Vagina (tissue), 2 donors: ENCODE measurements around the gene OVOL2.

Experiments used
- POLR2A ChIP-seq, 2 donors: fragments of 450-650 bp; IDR thresholded peaks; one replicate each; pipeline ENCODE4 v1.6.1; 2017; ENCODE audit warnings: antibody characterized with exemption in 2 of 2, mild to moderate bottlenecking in 2 of 2, moderate library complexity in 2 of 2
- POLR2AphosphoS5 ChIP-seq, 2 donors: sonication (generic); formaldehyde crosslinking; IDR thresholded peaks; one replicate each; pipeline ENCODE4 v1.9.0; 2017; ENCODE audit warnings: antibody characterized with exemption in 2 of 2, mild to moderate bottlenecking in 2 of 2, low read depth in 1 of 2; ENCODE audit not compliant: insufficient read depth in 1 of 2
- TF ChIP-seq, protein P1 (sequence below), 3 experiments: fragments of 450-650 bp in 2 of 3; fragments of 200-600 bp in 1 of 3; sonication (generic) in 1 of 3; IDR thresholded peaks; one replicate each; pipeline ENCODE4 v1.5.1; 2017 to 2019; ENCODE audit warnings: antibody characterized with exemption in 3 of 3, mild to moderate bottlenecking in 2 of 3, moderate library complexity in 2 of 3

DNA sequence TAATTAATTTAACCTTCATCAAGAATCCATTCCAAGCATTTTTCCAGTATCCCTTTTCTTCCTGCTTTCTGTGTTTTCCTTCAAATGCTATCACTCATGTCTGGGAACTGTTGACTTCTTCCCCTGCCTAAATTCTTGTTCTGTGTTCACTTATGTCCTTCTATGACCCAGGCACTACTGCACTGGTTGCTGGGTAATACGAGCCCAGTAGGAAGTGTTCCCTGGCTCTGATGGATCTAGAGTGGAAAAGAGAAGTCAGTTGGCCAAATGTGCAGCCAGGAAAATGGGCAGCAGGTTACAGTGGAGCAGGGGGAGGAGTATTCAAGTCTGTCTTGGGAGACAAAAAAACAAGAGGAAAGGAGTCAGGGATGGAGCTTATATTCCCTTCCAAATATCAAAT is 7.1 kb downstream of the OVOL2 start:
- TF ChIP-seq, protein P1, sequence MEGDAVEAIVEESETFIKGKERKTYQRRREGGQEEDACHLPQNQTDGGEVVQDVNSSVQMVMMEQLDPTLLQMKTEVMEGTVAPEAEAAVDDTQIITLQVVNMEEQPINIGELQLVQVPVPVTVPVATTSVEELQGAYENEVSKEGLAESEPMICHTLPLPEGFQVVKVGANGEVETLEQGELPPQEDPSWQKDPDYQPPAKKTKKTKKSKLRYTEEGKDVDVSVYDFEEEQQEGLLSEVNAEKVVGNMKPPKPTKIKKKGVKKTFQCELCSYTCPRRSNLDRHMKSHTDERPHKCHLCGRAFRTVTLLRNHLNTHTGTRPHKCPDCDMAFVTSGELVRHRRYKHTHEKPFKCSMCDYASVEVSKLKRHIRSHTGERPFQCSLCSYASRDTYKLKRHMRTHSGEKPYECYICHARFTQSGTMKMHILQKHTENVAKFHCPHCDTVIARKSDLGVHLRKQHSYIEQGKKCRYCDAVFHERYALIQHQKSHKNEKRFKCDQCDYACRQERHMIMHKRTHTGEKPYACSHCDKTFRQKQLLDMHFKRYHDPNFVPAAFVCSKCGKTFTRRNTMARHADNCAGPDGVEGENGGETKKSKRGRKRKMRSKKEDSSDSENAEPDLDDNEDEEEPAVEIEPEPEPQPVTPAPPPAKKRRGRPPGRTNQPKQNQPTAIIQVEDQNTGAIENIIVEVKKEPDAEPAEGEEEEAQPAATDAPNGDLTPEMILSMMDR (IDR thresholded peaks at IDR 0.05) = no peak
- TF ChIP-seq POLR2A (IDR thresholded peaks at IDR 0.05) (no peak), POLR2AphosphoS5 (IDR thresholded peaks at IDR 0.05; ENCODE audit: insufficient read depth in 1 of 2, low read depth in 1 of 2) (no peak)
